ENCODE data around the gene ERP27.

ERP27 gene

DNA sequence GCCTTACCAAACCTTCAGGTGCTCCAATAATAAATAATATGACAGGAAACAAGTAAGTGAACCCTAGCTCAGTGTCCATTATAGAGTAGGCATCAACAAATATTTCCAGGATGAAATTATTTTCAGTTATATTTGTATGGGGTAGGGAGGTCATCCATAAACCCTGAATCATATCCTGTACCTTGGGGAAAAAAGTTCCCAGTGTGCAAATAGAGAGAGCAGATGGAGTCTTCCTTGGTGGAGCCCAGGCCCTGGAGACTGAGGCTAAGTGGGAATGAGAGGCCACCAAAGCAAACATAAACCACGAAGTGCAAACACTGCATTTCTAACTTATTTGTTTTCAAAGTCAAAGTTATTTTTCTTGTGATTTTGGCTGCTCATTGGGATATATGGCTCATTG lies 8.5 kb upstream of the ERP27 start:
- peaks cover 51% of the 10 kb centered on the region for H3K4me1 ChIP-seq (ENCODE audit: control insufficient read depth, insufficient read depth, low read length, poor library complexity, severe bottlenecking)
- no peaks in the 10 kb centered on the region for H3K9me3 ChIP-seq (ENCODE audit: control insufficient read depth, low read length)
- DNase-seq: no peak
- H3K27ac ChIP-seq (ENCODE audit: insufficient read depth, low read length, poor library complexity, severe bottlenecking): peak overlapping the region; percentile 90
- H3K36me3 ChIP-seq (ENCODE audit: control insufficient read depth, insufficient read depth, low read length): peaks cover 76% of the 10 kb centered on the region
- no peak overlapping the region for H3K4me3 ChIP-seq (ENCODE audit: insufficient read depth, low read depth, low read length, poor library complexity, severe bottlenecking)
- H3K27me3 ChIP-seq (replicated peaks; ENCODE audit: control insufficient read depth, insufficient read depth, low read length, poor library complexity, severe bottlenecking): no peaks in the 10 kb centered on the region

DNA sequence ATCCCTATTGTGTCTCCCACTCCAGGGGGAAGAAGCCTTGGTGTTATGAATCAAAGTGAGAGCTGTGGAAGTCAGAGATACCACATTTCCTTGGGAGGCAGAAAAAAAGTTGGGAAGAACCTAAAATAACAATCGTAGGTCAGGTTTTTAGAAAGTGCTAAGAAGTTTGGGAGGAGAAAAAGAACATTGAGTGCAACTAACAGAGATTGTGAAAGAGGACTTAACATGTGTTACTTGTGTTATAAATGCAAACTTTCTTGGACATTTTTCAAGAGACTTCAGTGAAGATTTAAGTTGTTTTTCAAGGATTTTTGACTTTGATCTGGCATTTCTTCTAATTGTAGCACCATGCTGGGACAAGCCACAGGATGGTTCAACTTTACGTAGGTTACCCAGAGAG lies 7.8 kb upstream of the ERP27 start:
- DNase-seq: no peak
- H3K27ac ChIP-seq (ENCODE audit: insufficient read depth, low read length, poor library complexity, severe bottlenecking): peak overlapping the region; percentile 90
- H3K4me3 ChIP-seq (ENCODE audit: insufficient read depth, low read depth, low read length, poor library complexity, severe bottlenecking): no peak overlapping the region
- H3K9me3 ChIP-seq (ENCODE audit: control insufficient read depth, low read length): no peaks in the 10 kb centered on the region
- H3K27me3 ChIP-seq (replicated peaks; ENCODE audit: control insufficient read depth, insufficient read depth, low read length, poor library complexity, severe bottlenecking): no peaks in the 10 kb centered on the region
- H3K36me3 ChIP-seq (ENCODE audit: control insufficient read depth, insufficient read depth, low read length): peaks cover 82% of the 10 kb centered on the region
- H3K4me1 ChIP-seq (ENCODE audit: control insufficient read depth, insufficient read depth, low read length, poor library complexity, severe bottlenecking): peaks cover 44% of the 10 kb centered on the region

DNA sequence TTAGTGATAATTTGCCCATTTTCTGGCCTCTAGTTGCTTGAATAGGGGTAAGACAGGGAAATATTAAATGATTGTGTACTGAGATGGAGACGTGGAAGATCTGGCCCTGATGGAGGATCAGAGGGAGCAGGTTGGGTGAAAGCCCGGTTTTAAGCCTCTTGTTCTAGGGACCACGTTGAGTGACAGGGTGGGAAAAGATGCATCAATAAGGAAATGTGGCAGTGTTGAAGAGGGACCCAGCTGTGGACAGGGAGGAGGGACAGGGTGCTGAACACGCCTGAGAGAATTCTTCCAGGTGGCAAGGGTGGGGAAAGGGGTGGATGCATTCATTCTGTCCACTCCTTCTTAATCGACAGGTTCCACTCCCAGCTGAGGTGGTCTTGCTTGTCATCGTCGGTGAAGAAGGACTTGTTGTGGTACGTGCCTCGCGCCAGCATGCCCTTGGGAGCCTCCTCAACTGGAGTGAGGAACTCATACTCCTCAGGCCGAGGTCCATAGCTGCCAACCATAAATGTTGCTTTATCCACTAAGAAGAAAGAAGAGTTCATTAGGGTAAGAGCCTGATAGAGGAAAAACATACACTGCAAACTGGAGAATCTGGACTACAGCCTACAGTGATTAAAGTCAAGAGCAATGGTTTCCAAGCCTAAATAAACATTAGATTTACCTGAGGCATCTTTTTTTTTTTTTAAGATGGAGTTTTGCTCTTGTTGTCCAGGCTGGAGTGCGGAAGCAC lies 4.0 kb upstream of the ERP27 start:
- Histone ChIP-seq H3K9me3 (ENCODE audit: control insufficient read depth, low read length) (no peaks in the 10 kb centered on the region), H3K27me3 (replicated peaks; ENCODE audit: control insufficient read depth, insufficient read depth, low read length, poor library complexity, severe bottlenecking) (no peaks in the 10 kb centered on the region), H3K27ac (ENCODE audit: insufficient read depth, low read length, poor library complexity, severe bottlenecking) (no peak overlapping the region), H3K4me1 (ENCODE audit: control insufficient read depth, insufficient read depth, low read length, poor library complexity, severe bottlenecking) (peaks cover 8% of the 10 kb centered on the region), H3K36me3 (ENCODE audit: control insufficient read depth, insufficient read depth, low read length) (peaks cover 61% of the 10 kb centered on the region), H3K4me3 (ENCODE audit: insufficient read depth, low read depth, low read length, poor library complexity, severe bottlenecking) (no peak overlapping the region)
- DNase-seq: no peak

DNA sequence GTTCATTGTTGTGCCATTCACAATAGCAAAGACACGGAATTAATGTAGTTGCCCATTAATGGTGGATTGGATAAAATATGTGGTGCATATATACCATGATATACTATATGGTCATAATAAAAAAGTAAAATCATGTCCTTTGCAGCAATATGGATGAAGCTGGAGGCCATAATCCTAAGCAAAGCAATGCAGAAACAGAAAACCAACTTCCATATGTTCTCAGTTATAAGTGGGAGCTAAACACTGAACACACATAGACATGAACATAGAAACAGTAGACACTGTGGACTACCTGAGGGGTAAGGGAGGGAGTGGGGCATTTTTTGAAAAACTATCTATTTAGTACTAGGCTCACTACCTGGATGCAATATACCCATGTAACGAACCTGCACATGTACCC lies 3.0 kb upstream of the ERP27 start:
- H3K9me3 ChIP-seq (ENCODE audit: control insufficient read depth, low read length): no peaks in the 10 kb centered on the region
- no peaks in the 10 kb centered on the region for H3K27me3 ChIP-seq (replicated peaks; ENCODE audit: control insufficient read depth, insufficient read depth, low read length, poor library complexity, severe bottlenecking)
- peaks cover 51% of the 10 kb centered on the region for H3K36me3 ChIP-seq (ENCODE audit: control insufficient read depth, insufficient read depth, low read length)
- H3K27ac ChIP-seq (ENCODE audit: insufficient read depth, low read length, poor library complexity, severe bottlenecking): no peak overlapping the region
- no peak overlapping the region for H3K4me3 ChIP-seq (ENCODE audit: insufficient read depth, low read depth, low read length, poor library complexity, severe bottlenecking)
- no peaks in the 10 kb centered on the region for H3K4me1 ChIP-seq (ENCODE audit: control insufficient read depth, insufficient read depth, low read length, poor library complexity, severe bottlenecking)
- DNase-seq: no peak

DNA sequence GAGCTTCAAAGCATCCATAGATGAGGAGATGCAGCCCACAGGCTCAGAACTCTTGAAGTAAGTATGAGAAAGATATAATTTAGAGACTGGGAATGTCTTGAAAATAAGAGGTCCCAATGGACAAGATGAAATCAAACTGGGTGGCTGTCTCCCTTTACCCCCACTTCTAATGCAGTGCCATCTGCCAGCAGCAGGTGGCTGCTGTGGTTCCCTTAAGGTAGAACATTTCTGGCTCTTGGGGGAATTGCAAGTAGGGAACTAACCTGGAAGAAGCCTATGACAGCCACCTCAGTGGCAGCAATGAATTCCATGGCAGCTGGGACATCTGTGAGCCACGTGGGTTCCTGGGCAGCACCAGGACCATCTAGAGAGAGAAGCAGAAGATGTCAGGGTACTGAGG lies 648 bp downstream of the ERP27 start:
- H3K4me1 ChIP-seq (ENCODE audit: control insufficient read depth, insufficient read depth, low read length, poor library complexity, severe bottlenecking): no peaks in the 10 kb centered on the region
- DNase-seq: no peak
- peaks cover 44% of the 10 kb centered on the region for H3K36me3 ChIP-seq (ENCODE audit: control insufficient read depth, insufficient read depth, low read length)
- H3K9me3 ChIP-seq (ENCODE audit: control insufficient read depth, low read length): no peaks in the 10 kb centered on the region
- H3K27ac ChIP-seq (ENCODE audit: insufficient read depth, low read length, poor library complexity, severe bottlenecking): no peak overlapping the region
- H3K27me3 ChIP-seq (replicated peaks; ENCODE audit: control insufficient read depth, insufficient read depth, low read length, poor library complexity, severe bottlenecking): no peaks in the 10 kb centered on the region
- H3K4me3 ChIP-seq (ENCODE audit: insufficient read depth, low read depth, low read length, poor library complexity, severe bottlenecking): no peak overlapping the region

DNA sequence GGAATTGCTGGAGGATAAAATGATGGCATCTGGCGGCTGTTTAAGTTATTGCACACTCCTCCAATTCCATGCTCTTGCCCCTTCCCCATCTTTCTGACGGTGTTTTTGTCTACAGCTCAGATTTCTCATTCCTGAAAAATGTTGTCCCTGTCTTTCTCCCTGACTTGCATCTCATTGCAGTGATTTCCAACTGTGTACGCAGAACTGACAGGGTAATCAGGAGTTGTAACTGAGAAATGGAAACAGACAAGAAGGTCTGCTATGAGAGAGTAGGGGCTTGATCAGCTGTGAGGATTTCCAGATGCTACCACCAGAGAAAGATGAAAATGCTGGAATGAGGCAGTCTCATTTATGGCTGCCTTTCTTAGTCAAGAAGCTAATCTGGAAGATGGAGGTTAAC lies 1.3 kb downstream of the ERP27 start:
- DNase-seq: no peak
- Histone ChIP-seq H3K4me3 (ENCODE audit: insufficient read depth, low read depth, low read length, poor library complexity, severe bottlenecking) (no peak overlapping the region), H3K27ac (ENCODE audit: insufficient read depth, low read length, poor library complexity, severe bottlenecking) (no peak overlapping the region), H3K36me3 (ENCODE audit: control insufficient read depth, insufficient read depth, low read length) (peaks cover 44% of the 10 kb centered on the region), H3K4me1 (ENCODE audit: control insufficient read depth, insufficient read depth, low read length, poor library complexity, severe bottlenecking) (no peaks in the 10 kb centered on the region), H3K27me3 (replicated peaks; ENCODE audit: control insufficient read depth, insufficient read depth, low read length, poor library complexity, severe bottlenecking) (no peaks in the 10 kb centered on the region), H3K9me3 (ENCODE audit: control insufficient read depth, low read length) (no peaks in the 10 kb centered on the region)

DNA sequence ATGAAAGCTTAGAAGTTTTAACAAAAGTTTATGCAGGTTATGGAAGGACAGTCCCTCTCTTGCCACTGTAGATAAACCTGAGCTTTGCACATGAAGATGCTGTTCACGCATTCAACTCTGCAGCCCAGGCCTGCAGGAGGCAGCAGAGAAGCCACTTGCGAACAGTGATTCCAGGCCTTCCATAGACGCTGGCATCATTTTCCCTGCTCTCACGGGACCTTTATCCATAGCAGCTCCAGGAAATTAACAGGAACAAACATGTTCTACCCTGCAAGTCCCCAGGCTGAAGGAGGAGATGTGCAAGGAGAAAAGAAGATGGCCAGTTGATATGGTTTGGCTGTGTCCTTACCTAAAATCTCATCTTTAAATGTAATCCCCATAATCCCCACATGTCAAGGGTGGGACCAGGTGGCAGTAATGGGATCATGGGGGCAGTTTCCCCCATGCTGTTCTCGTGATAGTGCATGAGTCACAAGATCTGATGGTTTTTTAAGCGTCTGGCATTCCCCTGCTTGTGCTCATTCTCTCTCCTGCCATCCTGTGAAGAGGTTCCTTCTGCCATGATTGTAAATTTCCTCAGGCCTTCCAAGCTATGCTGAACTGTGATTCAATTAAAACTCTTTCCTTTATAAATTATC lies 2.0 kb downstream of the ERP27 start:
- Histone ChIP-seq H3K4me3 (ENCODE audit: insufficient read depth, low read depth, low read length, poor library complexity, severe bottlenecking) (no peak overlapping the region), H3K27ac (ENCODE audit: insufficient read depth, low read length, poor library complexity, severe bottlenecking) (no peak overlapping the region), H3K9me3 (ENCODE audit: control insufficient read depth, low read length) (no peaks in the 10 kb centered on the region), H3K4me1 (ENCODE audit: control insufficient read depth, insufficient read depth, low read length, poor library complexity, severe bottlenecking) (no peaks in the 10 kb centered on the region), H3K27me3 (replicated peaks; ENCODE audit: control insufficient read depth, insufficient read depth, low read length, poor library complexity, severe bottlenecking) (no peaks in the 10 kb centered on the region), H3K36me3 (ENCODE audit: control insufficient read depth, insufficient read depth, low read length) (peaks cover 44% of the 10 kb centered on the region)
- DNase-seq: no peak

DNA sequence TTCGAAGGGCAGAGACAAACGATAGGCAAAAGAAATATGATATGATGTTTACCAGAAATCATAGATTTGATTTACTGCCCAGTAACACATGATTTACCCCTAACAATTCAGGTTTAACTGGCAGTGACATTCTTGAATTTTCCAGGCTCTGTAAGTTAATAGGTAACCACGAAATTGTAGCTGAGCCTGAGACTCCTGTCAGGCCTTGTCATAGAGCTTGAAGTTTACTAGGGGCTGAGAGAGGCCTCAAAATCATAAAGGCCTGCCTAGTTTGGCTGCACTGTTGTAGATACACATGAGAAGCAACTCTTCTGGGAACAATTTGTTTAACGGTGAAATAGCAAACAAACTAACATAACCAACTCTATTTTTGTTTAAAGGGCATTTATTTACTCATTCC lies 3.3 kb downstream of the ERP27 start:
- Histone ChIP-seq H3K4me3 (ENCODE audit: insufficient read depth, low read depth, low read length, poor library complexity, severe bottlenecking) (no peak overlapping the region), H3K27ac (ENCODE audit: insufficient read depth, low read length, poor library complexity, severe bottlenecking) (no peak overlapping the region), H3K27me3 (replicated peaks; ENCODE audit: control insufficient read depth, insufficient read depth, low read length, poor library complexity, severe bottlenecking) (no peaks in the 10 kb centered on the region), H3K9me3 (ENCODE audit: control insufficient read depth, low read length) (no peaks in the 10 kb centered on the region), H3K4me1 (ENCODE audit: control insufficient read depth, insufficient read depth, low read length, poor library complexity, severe bottlenecking) (no peaks in the 10 kb centered on the region), H3K36me3 (ENCODE audit: control insufficient read depth, insufficient read depth, low read length) (peaks cover 39% of the 10 kb centered on the region)
- no peak for DNase-seq

DNA sequence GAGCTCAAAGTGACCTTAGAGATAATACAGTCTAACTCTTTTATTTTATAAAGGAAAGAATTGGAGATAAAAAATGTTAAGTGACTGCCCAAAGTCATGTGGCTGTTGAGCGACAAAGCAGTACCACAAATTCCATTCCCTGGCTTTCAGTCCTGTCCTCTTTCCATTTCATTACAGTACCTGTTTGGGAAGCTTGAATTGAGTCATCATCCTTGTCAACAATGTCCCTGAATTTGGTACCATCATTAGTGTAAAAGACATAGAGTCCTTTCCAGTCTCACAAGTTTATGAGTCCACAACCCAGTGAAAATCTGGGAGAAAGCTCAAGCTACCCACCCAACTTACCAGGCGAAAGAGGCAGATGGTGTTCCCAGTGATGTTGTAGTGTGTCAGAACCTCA lies 3.8 kb downstream of the ERP27 start:
- DNase-seq: no peak
- H3K27ac ChIP-seq (ENCODE audit: insufficient read depth, low read length, poor library complexity, severe bottlenecking): no peak overlapping the region
- H3K4me3 ChIP-seq (ENCODE audit: insufficient read depth, low read depth, low read length, poor library complexity, severe bottlenecking): no peak overlapping the region
- H3K27me3 ChIP-seq (replicated peaks; ENCODE audit: control insufficient read depth, insufficient read depth, low read length, poor library complexity, severe bottlenecking): no peaks in the 10 kb centered on the region
- H3K9me3 ChIP-seq (ENCODE audit: control insufficient read depth, low read length): no peaks in the 10 kb centered on the region
- peaks cover 39% of the 10 kb centered on the region for H3K36me3 ChIP-seq (ENCODE audit: control insufficient read depth, insufficient read depth, low read length)
- no peaks in the 10 kb centered on the region for H3K4me1 ChIP-seq (ENCODE audit: control insufficient read depth, insufficient read depth, low read length, poor library complexity, severe bottlenecking)

DNA sequence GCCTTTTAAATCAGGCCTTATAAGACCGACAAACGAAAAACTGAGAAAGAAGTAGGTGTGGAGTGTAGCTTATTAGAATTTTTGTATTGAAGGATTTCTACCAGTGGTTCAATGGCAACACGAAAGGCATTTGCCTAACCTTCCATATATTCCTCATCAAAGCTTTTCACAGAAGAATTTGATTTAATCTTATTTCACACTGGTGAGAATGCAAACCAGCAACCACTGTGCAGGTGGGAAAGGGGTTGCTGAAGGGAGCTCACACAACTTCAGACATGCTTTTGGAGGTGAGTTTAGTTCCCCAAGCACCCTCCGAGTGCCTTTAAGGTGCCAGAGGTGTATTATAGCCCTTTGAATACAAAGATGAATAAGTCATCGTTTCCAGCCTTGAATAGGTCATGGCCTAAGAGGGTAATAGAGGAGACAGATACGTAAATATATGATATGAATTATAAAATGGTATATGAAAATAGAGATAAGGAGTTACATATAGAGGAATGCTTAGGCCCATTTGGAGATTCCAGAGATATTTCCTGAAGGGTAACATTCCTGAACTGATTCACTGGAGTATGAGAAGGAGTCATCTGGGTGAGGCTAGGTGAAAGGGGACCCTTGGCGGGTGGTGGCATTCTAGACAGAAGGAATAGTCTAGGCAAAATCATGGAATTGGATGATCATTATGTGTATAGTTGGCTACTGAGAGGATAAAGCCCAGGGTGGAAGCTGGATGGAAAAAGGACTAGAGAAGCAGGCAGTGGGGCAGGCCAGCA lies 6.4 kb downstream of the ERP27 start:
- no peak for DNase-seq
- Histone ChIP-seq H3K27me3 (replicated peaks; ENCODE audit: control insufficient read depth, insufficient read depth, low read length, poor library complexity, severe bottlenecking) (no peaks in the 10 kb centered on the region), H3K4me3 (ENCODE audit: insufficient read depth, low read depth, low read length, poor library complexity, severe bottlenecking) (no peak overlapping the region), H3K36me3 (ENCODE audit: control insufficient read depth, insufficient read depth, low read length) (peaks cover 53% of the 10 kb centered on the region), H3K9me3 (ENCODE audit: control insufficient read depth, low read length) (no peaks in the 10 kb centered on the region), H3K27ac (ENCODE audit: insufficient read depth, low read length, poor library complexity, severe bottlenecking) (no peak overlapping the region), H3K4me1 (ENCODE audit: control insufficient read depth, insufficient read depth, low read length, poor library complexity, severe bottlenecking) (no peaks in the 10 kb centered on the region)
